Spleen (tissue), 7 donors: ENCODE results near the gene SLC5A9.

ENCODE experiments used
- CTCF ChIP-seq, 11 experiments: fragments of 200-600 bp in 7 of 11; fragments of 450-650 bp in 4 of 11; sonication (generic) in 4 of 11; IDR thresholded peaks in 8 of 11; conservative IDR thresholded peaks in 3 of 11; 1 replicate in 7 of 11; 2 replicates in 4 of 11; pipeline versions ENCODE4 v1.4.0 to v1.8.0; 2016 to 2021; ENCODE audit warnings: antibody characterized with exemption in 11 of 11, inconsistent platforms in 4 of 11, mild to moderate bottlenecking in 1 of 11
- POLR2A ChIP-seq, 3 donors: fragments of 450-650 bp; IDR thresholded peaks; one replicate each; pipeline ENCODE4 v1.5.1; 2017; ENCODE audit warnings: antibody characterized with exemption in 3 of 3, mild to moderate bottlenecking in 1 of 3
- donor health status: DM: no; HTN: no; CAD: no; lungs with moderate emphysema.
- donor health status: DM: no; HTN: no; CAD: no.
- donor health status: DM: no; HTN: no; CAD: no.

- TF ChIP-seq POLR2A (IDR thresholded peaks at IDR 0.05) (no peak), CTCF (IDR thresholded peaks at IDR 0.05 in 8 of 11, conservative IDR thresholded peaks at IDR 0.05 in 3 of 11) (no peak)
Measured at GRCh38 chr1:48249868-48250267, 27.4 kb downstream of the SLC5A9 start.
